Activated T-cell treated with anti-CD3 and anti-CD28 coated beads, Interleukin-2, amount 50 U/mL, for 1 hour (primary cell): ENCODE measurements around the gene IGFBP2.

Experiments
- DNase-seq: peaks from one replicate; pipeline ENCODE4 v3.0.0-alpha.2; 2020

Gene IGFBP2

GRCh38 chr2:216643986-216644659, 10.9 kb downstream of the IGFBP2 start:
- no peak for DNase-seq

- DNase-seq, result no peak
Observed at GRCh38 chr2:216644842-216645635, 11.8 kb downstream of the IGFBP2 start.

GRCh38 chr2:216645636-216645950, 12.4 kb downstream of the IGFBP2 start:
- no peak for DNase-seq

GRCh38 chr2:216646116-216646515, 12.9 kb downstream of the IGFBP2 start:
- no peak for DNase-seq

GRCh38 chr2:216648105-216648504, 14.9 kb downstream of the IGFBP2 start:
- no peak for DNase-seq

GRCh38 chr2:216649574-216649973, 16.4 kb downstream of the IGFBP2 start:
- no peak for DNase-seq

- DNase-seq, result no peak
Observed at GRCh38 chr2:216650626-216651257, 17.5 kb downstream of the IGFBP2 start.

GRCh38 chr2:216651351-216651881, 18.2 kb downstream of the IGFBP2 start:
- no peak for DNase-seq

GRCh38 chr2:216652566-216652965, 19.3 kb downstream of the IGFBP2 start:
- DNase-seq, result no peak

- DNase-seq, result no peak
Observed at GRCh38 chr2:216653093-216653799, 20.0 kb downstream of the IGFBP2 start.

- no peak for DNase-seq
Observed at GRCh38 chr2:216653931-216654365, 20.7 kb downstream of the IGFBP2 start.

GRCh38 chr2:216654528-216655052, 21.4 kb downstream of the IGFBP2 start:
- no peak for DNase-seq

GRCh38 chr2:216657086-216657855, 24.1 kb downstream of the IGFBP2 start:
- no peak for DNase-seq

- no peak for DNase-seq
Observed at GRCh38 chr2:216657980-216658379, 24.8 kb downstream of the IGFBP2 start.

GRCh38 chr2:216658757-216659156, 25.5 kb downstream of the IGFBP2 start:
- DNase-seq, result no peak

- DNase-seq, result no peak
Observed at GRCh38 chr2:216659276-216659675, 26.1 kb downstream of the IGFBP2 start.

GRCh38 chr2:216660496-216660895, 27.3 kb downstream of the IGFBP2 start:
- DNase-seq, result no peak

GRCh38 chr2:216661051-216661450, 27.8 kb downstream of the IGFBP2 start:
- no peak for DNase-seq

- no peak for DNase-seq
Observed at GRCh38 chr2:216661639-216662375, 28.6 kb downstream of the IGFBP2 start.

- DNase-seq, result no peak
Observed at GRCh38 chr2:216663106-216663505, 29.9 kb downstream of the IGFBP2 start.

GRCh38 chr2:216663846-216664245, 30.6 kb downstream of the IGFBP2 start:
- DNase-seq, result no peak
